H1 (cell line): ENCODE results near the gene SLC7A7. TPM values are rescaled to one million over a fixed set of nuclear protein-coding genes. Genes with fewer than 3 reads are reported as not detected.

Source experiments
- SP4 ChIP-seq: IDR thresholded peaks from 2 replicates; pipeline ENCODE4 v1.6.1; 2012; ENCODE audit warnings: low read length, inconsistent platforms
- polyA plus RNA-seq, 7 experiments: library from polyadenylated mRNA; depleted of rRNA in 3 of 7; stranded (reverse) in 5 of 7; unstranded in 2 of 7; fragments of >200 nt in 5 of 7; fragments of 200-250 nt in 2 of 7; gene quantifications; 1 replicate in 5 of 7; 2 replicates in 1 of 7; 4 replicates in 1 of 7; pipeline versions ENCODE4 v1.2.1 to v1.2.3, GENCODE V29; 2011 to 2013; ENCODE audit warnings: missing spikeins in 2 of 7, mixed read lengths in 2 of 7
- total RNA-seq: library from RNA; stranded (reverse); fragmentation: NEBNext Ultra II Directional; extraction: Animal tissue kit (Norgen Biotek cat#: 25700); gene quantifications from 2 replicates; pipeline ENCODE4 v1.2.1, GENCODE V29; 2021

The SLC7A7 gene
- total and polyA plus RNA-seq, 2 of the 8 experiments (the other 6 are each of a cell fraction or from before 2014, with no cell fraction given), result 5.8 to 14.9 TPM

GRCh38 chr14:22752422-22752821 lies 62.8 kb downstream of the SLC7A7 start (continued):
- no peak for TF ChIP-seq SP4
